GM23248 (cell line): Measurements from ENCODE around the gene KAT14.

Source experiments
- EZH2 ChIP-seq: fragments of 200-600 bp; sonication (generic); IDR thresholded peaks from 2 replicates; pipeline ENCODE4 v1.6.1; 2018; ENCODE audit warnings: antibody characterized with exemption, mild to moderate bottlenecking; ENCODE audit not compliant: insufficient read depth, poor library complexity, severe bottlenecking
- EZH2phosphoT487 ChIP-seq: fragments of 200-600 bp; sonication (generic); IDR thresholded peaks from 2 replicates; pipeline ENCODE4 v1.6.1; 2018; ENCODE audit warnings: antibody characterized with exemption, moderate library complexity, mild to moderate bottlenecking, low read depth; ENCODE audit not compliant: insufficient read depth

DNA sequence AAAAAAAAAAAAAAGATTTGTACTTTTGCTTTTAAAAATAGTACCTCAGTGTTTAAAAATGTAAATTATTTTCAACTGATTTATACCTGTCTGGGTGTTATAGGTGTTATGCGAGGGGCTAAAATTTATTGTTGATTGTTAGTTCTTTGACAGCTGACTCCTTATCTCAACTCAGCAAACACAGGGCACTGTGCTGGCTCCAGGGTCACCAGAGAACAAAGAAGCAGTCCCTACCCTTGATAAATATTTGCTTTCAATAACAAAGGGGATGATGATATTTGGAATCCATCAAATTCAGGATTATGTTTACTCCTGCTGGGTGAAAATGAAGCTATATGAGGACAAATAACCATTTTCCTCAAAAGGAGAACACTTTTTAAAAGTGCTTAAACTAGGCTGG lies 34.2 kb upstream of the KAT14 start:
- TF ChIP-seq EZH2 (no peak), EZH2phosphoT487 (no peak)
